ENCODE data around the gene ST3GAL3.
"Not testable (repeated sequence)": the region's sequence is repeated elsewhere in the genome, so short reads cannot be mapped to it uniquely, and the experiment has no call there.

The ST3GAL3 gene

GRCh38 chr1:43757343-43758053, 50.2 kb downstream of the ST3GAL3 start:
- DNase-seq (ENCODE audit: low read depth) = no peak

- no peak for DNase-seq (ENCODE audit: low read depth)
These were observed 53.5 kb downstream of the ST3GAL3 start for GRCh38 chr1:43760745-43761317.

- no peak for DNase-seq (ENCODE audit: low read depth)
These were observed 56.2 kb downstream of the ST3GAL3 start for GRCh38 chr1:43763497-43763973.

- no peak for DNase-seq (ENCODE audit: low read depth)
These were observed 57.2 kb downstream of the ST3GAL3 start for GRCh38 chr1:43764581-43764980.

- no peak for DNase-seq (ENCODE audit: low read depth)
These were observed 58.9 kb downstream of the ST3GAL3 start for GRCh38 chr1:43766086-43766784.

GRCh38 chr1:43766818-43767525, 59.6 kb downstream of the ST3GAL3 start:
- DNase-seq (ENCODE audit: low read depth) = no peak

- no peak for DNase-seq (ENCODE audit: low read depth)
These were observed 60.8 kb downstream of the ST3GAL3 start for GRCh38 chr1:43768168-43768567.

GRCh38 chr1:43769350-43769908, 62.1 kb downstream of the ST3GAL3 start:
- DNase-seq (ENCODE audit: low read depth) = no peak

- DNase-seq (ENCODE audit: low read depth) = no peak
These were observed 62.8 kb downstream of the ST3GAL3 start for GRCh38 chr1:43770111-43770510.

GRCh38 chr1:43772978-43773377, 65.6 kb downstream of the ST3GAL3 start:
- DNase-seq (ENCODE audit: low read depth) = no peak

GRCh38 chr1:43773821-43774220, 66.5 kb downstream of the ST3GAL3 start:
- no peak for DNase-seq (ENCODE audit: low read depth)

GRCh38 chr1:43774359-43774758, 67.0 kb downstream of the ST3GAL3 start:
- no peak for DNase-seq (ENCODE audit: low read depth)

GRCh38 chr1:43776043-43776761, 68.9 kb downstream of the ST3GAL3 start:
- DNase-seq (ENCODE audit: low read depth) = no peak

- not testable (repeated sequence) for DNase-seq (ENCODE audit: low read depth)
These were observed 70.6 kb downstream of the ST3GAL3 start for GRCh38 chr1:43777916-43778315.

GRCh38 chr1:43779266-43779665, 71.9 kb downstream of the ST3GAL3 start:
- DNase-seq (ENCODE audit: low read depth) = no peak

GRCh38 chr1:43779805-43780403, 72.6 kb downstream of the ST3GAL3 start:
- no peak for DNase-seq (ENCODE audit: low read depth)

GRCh38 chr1:43781574-43781973, 74.2 kb downstream of the ST3GAL3 start:
- no peak for DNase-seq (ENCODE audit: low read depth)

- DNase-seq (ENCODE audit: low read depth) = no peak
These were observed 75.8 kb downstream of the ST3GAL3 start for GRCh38 chr1:43783096-43783670.

- no peak for DNase-seq (ENCODE audit: low read depth)
These were observed 76.4 kb downstream of the ST3GAL3 start for GRCh38 chr1:43783671-43784205.

- no peak for DNase-seq (ENCODE audit: low read depth)
These were observed 79.0 kb downstream of the ST3GAL3 start for GRCh38 chr1:43786201-43786958.

All from CMK (cell line).